ENCODE data around the gene TRIM17.

DNA sequence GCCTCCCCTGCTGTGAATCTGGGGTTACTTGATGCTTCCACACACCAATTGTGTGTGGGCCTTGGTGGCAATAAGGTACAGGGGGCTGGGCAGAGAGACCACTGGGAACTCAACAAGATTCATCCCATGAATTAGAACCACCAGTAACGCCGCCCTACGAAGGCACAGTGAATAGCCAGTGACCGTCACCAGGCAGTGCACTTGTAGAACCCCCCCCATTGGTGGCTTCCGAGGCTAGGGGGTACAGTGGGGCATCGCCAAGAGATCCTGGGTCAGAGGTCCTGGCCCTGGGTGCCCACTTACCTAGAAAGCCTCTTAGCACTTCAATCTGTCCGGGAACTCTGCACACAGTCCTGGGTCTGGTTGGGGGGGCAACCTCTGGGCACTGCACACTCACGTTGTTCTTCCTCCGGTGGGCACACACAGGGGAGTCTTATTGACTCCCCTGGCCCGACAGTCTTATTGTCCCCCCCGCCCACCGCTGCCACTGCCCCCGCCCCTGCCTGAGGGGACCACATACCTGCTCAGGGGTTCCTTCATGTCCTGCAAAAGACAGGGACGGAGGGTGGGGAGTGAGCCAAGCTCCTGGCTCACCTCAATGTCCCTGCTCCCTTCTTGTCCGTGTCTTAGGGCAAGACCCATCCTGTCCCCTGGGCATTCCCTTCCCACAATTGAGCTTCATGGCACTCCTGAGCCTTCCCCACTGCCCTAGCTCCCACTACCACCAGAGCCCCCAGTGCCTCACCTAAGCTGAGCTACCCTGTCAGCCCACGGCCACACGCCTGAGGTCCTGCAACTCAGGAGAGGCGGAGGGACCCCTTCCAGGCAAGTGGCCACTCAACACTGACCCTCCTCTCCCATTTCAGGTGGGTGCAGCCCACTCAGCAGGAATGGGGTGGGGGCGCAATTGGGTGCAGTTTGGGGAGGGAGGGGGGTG is 7.5 kb downstream of the TRIM17 start:
- TF ChIP-seq, protein P1, sequence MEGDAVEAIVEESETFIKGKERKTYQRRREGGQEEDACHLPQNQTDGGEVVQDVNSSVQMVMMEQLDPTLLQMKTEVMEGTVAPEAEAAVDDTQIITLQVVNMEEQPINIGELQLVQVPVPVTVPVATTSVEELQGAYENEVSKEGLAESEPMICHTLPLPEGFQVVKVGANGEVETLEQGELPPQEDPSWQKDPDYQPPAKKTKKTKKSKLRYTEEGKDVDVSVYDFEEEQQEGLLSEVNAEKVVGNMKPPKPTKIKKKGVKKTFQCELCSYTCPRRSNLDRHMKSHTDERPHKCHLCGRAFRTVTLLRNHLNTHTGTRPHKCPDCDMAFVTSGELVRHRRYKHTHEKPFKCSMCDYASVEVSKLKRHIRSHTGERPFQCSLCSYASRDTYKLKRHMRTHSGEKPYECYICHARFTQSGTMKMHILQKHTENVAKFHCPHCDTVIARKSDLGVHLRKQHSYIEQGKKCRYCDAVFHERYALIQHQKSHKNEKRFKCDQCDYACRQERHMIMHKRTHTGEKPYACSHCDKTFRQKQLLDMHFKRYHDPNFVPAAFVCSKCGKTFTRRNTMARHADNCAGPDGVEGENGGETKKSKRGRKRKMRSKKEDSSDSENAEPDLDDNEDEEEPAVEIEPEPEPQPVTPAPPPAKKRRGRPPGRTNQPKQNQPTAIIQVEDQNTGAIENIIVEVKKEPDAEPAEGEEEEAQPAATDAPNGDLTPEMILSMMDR (IDR thresholded peaks at IDR 0.05; ENCODE audit: insufficient read depth, low read depth, low read length) = no peak
- TF ChIP-seq EZH2 (IDR thresholded peaks at IDR 0.05; ENCODE audit: insufficient read depth, low read length) = no peak

Data from astrocyte (in vitro differentiated cells and primary cell).